Spleen (tissue), 11 donors: Measurements from ENCODE around the gene GALNT17. TPM values are rescaled to one million over a fixed set of nuclear protein-coding genes. Genes with fewer than 3 reads are reported as not detected.

Source experiments
- DNase-seq: peaks from one replicate; pipeline ENCODE4 v3.0.0-alpha.2; 2020
- H3K27ac ChIP-seq, 8 donors: fragments of 200-600 bp; sonication (generic) in 7 of 8; 1 replicate in 4 of 8; 2 replicates in 4 of 8; pipeline versions ENCODE4 v1.5.0 to v1.8.0; 2016 to 2021; ENCODE audit warnings: inconsistent platforms in 4 of 8, mild to moderate bottlenecking in 4 of 8, moderate library complexity in 1 of 8
- H3K27me3 ChIP-seq, 7 donors: fragments of 200-600 bp; sonication (generic) in 6 of 7; replicated peaks in 1 of 7; 1 replicate in 4 of 7; 2 replicates in 3 of 7; pipeline versions ENCODE4 v1.5.0 to v1.8.0; 2016 to 2021; ENCODE audit warnings: inconsistent platforms in 3 of 7, mild to moderate bottlenecking in 1 of 7
- H3K36me3 ChIP-seq, 6 donors: fragments of 200-600 bp; sonication (generic) in 5 of 6; 1 replicate in 4 of 6; 2 replicates in 2 of 6; pipeline versions ENCODE4 v1.5.0 to v1.8.0; 2016 to 2021; ENCODE audit warnings: inconsistent platforms in 2 of 6
- H3K4me1 ChIP-seq, 6 donors: fragments of 200-600 bp; sonication (generic) in 5 of 6; 1 replicate in 3 of 6; 2 replicates in 3 of 6; pipeline versions ENCODE4 v1.5.0 to v1.8.0; 2016 to 2021; ENCODE audit warnings: inconsistent platforms in 3 of 6
- H3K4me3 ChIP-seq, 8 donors: fragments of 200-600 bp; sonication (generic) in 7 of 8; 1 replicate in 4 of 8; 2 replicates in 4 of 8; pipeline versions ENCODE4 v1.5.0 to v1.8.0; 2016 to 2021; ENCODE audit warnings: inconsistent platforms in 4 of 8, mild to moderate bottlenecking in 4 of 8, moderate library complexity in 2 of 8
- H3K9me3 ChIP-seq, 8 donors: fragments of 200-600 bp; sonication (generic) in 7 of 8; 1 replicate in 4 of 8; 2 replicates in 4 of 8; pipeline versions ENCODE4 v1.5.0 to v1.8.0; 2016 to 2021; ENCODE audit warnings: inconsistent platforms in 4 of 8
- POLR2A ChIP-seq, 3 donors: fragments of 450-650 bp; IDR thresholded peaks; one replicate each; pipeline ENCODE4 v1.5.1; 2017; ENCODE audit warnings: antibody characterized with exemption in 3 of 3, mild to moderate bottlenecking in 1 of 3
- POLR2AphosphoS5 ChIP-seq, 3 donors: sonication (generic); formaldehyde crosslinking; IDR thresholded peaks; one replicate each; pipeline ENCODE4 v1.5.1; 2017; ENCODE audit warnings: antibody characterized with exemption in 3 of 3
- WGBS, 5 donors: extraction: QIAGEN DNeasy Blood & Tissue Kit in 3 of 5; methylation state at CpG; one replicate each; pipeline versions ENCODE4 v1.1.5 to v1.1.7; 2013 to 2018; 5-methylcytosine and 5-hydroxymethylcytosine counted together
- intact Hi-C: fragments of 100-400 bp; cut with DNase I; formaldehyde crosslinking; loops from one replicate; pipeline ENCODE4 v1.15.0; 2023; ENCODE audit warnings: low total_unique reads
- polyA plus RNA-seq, 3 donors: library from polyadenylated mRNA; stranded (reverse); fragments of 200-250 nt; gene quantifications; one replicate each; pipeline ENCODE4 v1.2.1, GENCODE V29; 2013
- total RNA-seq, 7 donors: library from RNA; depleted of rRNA in 3 of 7; stranded (reverse); fragments of >200 nt in 3 of 7; fragmentation: NEBNext Ultra II Directional in 4 of 7; extraction: Animal tissue kit (Norgen Biotek cat#: 25700) in 4 of 7; gene quantifications; one replicate each; pipeline versions ENCODE4 v1.1.0 to v1.2.1, GENCODE V29; 2016 to 2021
- TF ChIP-seq, protein P1 (sequence below), 11 experiments: fragments of 200-600 bp in 7 of 11; fragments of 450-650 bp in 4 of 11; sonication (generic) in 4 of 11; IDR thresholded peaks in 8 of 11; conservative IDR thresholded peaks in 3 of 11; 1 replicate in 7 of 11; 2 replicates in 4 of 11; pipeline versions ENCODE4 v1.4.0 to v1.8.0; 2016 to 2021; ENCODE audit warnings: antibody characterized with exemption in 11 of 11, inconsistent platforms in 4 of 11, mild to moderate bottlenecking in 1 of 11
- donor health status: healthy with polysubstance abuse.
- donor health status: DM: no; HTN: no; CAD: no; lungs with moderate emphysema.
- donor health status: DM: no; HTN: no; CAD: no.
- donor health status: Bipolar disorder and iron deficiency.
- donor health status: healthy.
- donor health status: DM: no; HTN: no; CAD: no.
- donor health status: DM: yes; HTN: yes; CAD: no.

Gene GALNT17
- total and polyA plus RNA-seq, 10 donors, result 0.39 to 10.8 (median 3.1) TPM

DNA sequence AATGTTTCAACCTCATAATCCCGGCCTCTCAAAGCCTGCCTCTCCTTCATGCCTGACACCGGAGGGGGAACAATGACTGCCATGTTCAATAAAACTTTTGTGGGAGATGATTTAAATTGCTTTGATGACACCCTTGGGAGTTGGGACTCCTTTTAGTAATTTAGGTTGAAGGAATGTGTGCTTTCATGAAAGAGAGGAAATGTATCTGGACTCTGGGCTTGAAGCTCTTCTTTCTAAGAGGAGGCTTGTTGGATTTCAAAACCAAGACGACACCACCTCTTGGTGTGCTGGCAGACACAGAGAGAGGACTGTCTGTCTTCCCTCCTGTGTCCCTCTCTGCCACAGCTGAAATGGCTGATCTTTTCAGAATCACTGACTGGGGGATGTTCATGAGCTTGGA is 168.1 kb downstream of the GALNT17 start:
- no peaks in the 10 kb centered on the region for H3K27me3 ChIP-seq
- H3K4me1 ChIP-seq, result no peaks in the 10 kb centered on the region
- no peaks in the 10 kb centered on the region for H3K36me3 ChIP-seq
- H3K9me3 ChIP-seq, result peaks cover 0 to 3% (median 0%) of the 10 kb centered on the region in 8 donors
- H3K4me3 ChIP-seq, result no peak overlapping the region
- intact Hi-C loops, result no loop called here
- DNase-seq, result no peak
- 72 to 90% (median 84%) methylated on average over 3 of the region's 3 CpGs for WGBS, 5 donors
- TF ChIP-seq POLR2A (IDR thresholded peaks at IDR 0.05) (no peak), POLR2AphosphoS5 (IDR thresholded peaks at IDR 0.05) (no peak)
- TF ChIP-seq, protein P1, sequence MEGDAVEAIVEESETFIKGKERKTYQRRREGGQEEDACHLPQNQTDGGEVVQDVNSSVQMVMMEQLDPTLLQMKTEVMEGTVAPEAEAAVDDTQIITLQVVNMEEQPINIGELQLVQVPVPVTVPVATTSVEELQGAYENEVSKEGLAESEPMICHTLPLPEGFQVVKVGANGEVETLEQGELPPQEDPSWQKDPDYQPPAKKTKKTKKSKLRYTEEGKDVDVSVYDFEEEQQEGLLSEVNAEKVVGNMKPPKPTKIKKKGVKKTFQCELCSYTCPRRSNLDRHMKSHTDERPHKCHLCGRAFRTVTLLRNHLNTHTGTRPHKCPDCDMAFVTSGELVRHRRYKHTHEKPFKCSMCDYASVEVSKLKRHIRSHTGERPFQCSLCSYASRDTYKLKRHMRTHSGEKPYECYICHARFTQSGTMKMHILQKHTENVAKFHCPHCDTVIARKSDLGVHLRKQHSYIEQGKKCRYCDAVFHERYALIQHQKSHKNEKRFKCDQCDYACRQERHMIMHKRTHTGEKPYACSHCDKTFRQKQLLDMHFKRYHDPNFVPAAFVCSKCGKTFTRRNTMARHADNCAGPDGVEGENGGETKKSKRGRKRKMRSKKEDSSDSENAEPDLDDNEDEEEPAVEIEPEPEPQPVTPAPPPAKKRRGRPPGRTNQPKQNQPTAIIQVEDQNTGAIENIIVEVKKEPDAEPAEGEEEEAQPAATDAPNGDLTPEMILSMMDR (IDR thresholded peaks at IDR 0.05 in 8 of 11, conservative IDR thresholded peaks at IDR 0.05 in 3 of 11), result no peak
- no peak overlapping the region for H3K27ac ChIP-seq

DNA sequence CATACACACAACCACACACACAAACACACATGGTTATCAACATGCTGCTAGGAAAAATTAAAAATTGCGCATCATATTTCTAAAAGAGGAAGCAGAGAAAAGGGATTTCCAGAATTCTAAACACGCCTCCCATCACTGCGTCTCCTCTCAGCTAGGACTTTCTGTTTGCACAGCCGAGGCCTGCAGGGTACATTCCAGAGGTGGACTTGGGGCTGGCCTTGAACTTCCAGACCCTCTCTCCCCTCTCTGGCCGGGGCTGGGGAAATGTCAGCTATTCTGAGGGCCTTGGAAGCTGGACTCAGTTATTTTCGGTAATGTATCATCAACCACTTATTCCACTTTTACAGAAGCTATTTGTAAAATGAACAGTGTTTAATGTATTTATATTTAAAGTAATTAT is 168.7 kb downstream of the GALNT17 start:
- H3K4me1 ChIP-seq, result no peaks in the 10 kb centered on the region
- WGBS, 5 donors, result 48 to 60% (median 53%) methylated on average over 6 of the region's 6 CpGs
- intact Hi-C loops, result no loop called here

DNA sequence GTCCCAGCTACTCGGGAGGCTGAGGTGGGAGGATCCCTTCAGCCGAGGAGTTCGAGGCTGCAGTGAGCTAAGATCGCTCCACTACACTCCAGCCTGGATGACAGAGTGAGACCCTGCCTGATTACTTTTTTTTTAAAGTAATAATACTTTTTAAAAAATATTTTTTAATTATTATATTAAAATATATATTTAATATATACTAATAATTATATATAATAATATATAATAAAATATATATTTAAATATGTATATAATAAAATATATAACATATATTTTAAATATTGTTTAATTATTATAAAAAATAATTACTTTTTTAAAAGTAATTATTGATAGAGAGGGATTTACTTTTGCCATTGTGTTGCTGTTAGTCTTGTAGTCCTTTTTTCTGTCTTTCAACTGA is 169.2 kb downstream of the GALNT17 start:
- H3K27me3 ChIP-seq, result no peaks in the 10 kb centered on the region
- H3K36me3 ChIP-seq, result no peaks in the 10 kb centered on the region
- H3K4me1 ChIP-seq, result no peaks in the 10 kb centered on the region
- peaks cover 0 to 3% (median 0%) of the 10 kb centered on the region in 8 donors for H3K9me3 ChIP-seq
- H3K27ac ChIP-seq, result no peak overlapping the region
- TF ChIP-seq, protein P1 (IDR thresholded peaks at IDR 0.05 in 8 of 11, conservative IDR thresholded peaks at IDR 0.05 in 3 of 11), result no peak
- TF ChIP-seq POLR2AphosphoS5 (IDR thresholded peaks at IDR 0.05) (no peak), POLR2A (IDR thresholded peaks at IDR 0.05) (no peak)
- H3K4me3 ChIP-seq, result no peak overlapping the region
- intact Hi-C loops, result no loop called here
- DNase-seq, result no peak
- 70 to 82% (median 79%) methylated on average over 4 of the region's 4 CpGs for WGBS, 5 donors

More for the DNA sequence above, 168.7 kb downstream of the GALNT17 start:
- no peak overlapping the region for H3K27ac ChIP-seq
- no peaks in the 10 kb centered on the region for H3K36me3 ChIP-seq
- H3K9me3 ChIP-seq, result peaks cover 0 to 3% (median 0%) of the 10 kb centered on the region in 8 donors
- H3K27me3 ChIP-seq, result no peaks in the 10 kb centered on the region
- TF ChIP-seq POLR2A (IDR thresholded peaks at IDR 0.05) (no peak), POLR2AphosphoS5 (IDR thresholded peaks at IDR 0.05) (no peak)
- TF ChIP-seq, protein P1 (IDR thresholded peaks at IDR 0.05 in 8 of 11, conservative IDR thresholded peaks at IDR 0.05 in 3 of 11), result no peak
- no peak for DNase-seq
- H3K4me3 ChIP-seq, result no peak overlapping the region

DNA sequence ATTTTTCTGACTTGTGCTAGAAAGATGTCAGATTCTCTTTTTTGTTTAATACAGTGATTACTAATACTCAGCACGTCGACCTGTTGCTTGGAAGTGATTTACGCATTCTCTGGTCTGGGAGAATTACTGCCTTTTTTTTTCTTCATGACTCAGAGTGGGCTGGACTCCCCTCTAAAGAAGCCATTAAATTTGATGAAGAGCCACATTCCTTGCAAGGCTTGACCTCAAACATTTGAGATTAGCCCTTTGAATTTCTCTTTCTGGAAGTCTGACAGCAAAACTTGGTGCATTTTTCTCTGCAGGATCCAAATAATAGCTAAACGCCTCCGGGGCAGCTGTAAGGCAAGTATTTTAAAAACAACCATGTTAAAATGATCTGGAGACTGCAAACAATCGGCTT is 171.6 kb downstream of the GALNT17 start:
- TF ChIP-seq, protein P1 (IDR thresholded peaks at IDR 0.05 in 8 of 11, conservative IDR thresholded peaks at IDR 0.05 in 3 of 11), result no peak
- intact Hi-C loops, result no loop called here
- H3K27me3 ChIP-seq, result no peaks in the 10 kb centered on the region
- H3K4me1 ChIP-seq, result no peaks in the 10 kb centered on the region
- DNase-seq, result no peak
- no peak overlapping the region for H3K4me3 ChIP-seq
- no peak overlapping the region for H3K27ac ChIP-seq
- peaks cover 0 to 16% (median 3%) of the 10 kb centered on the region in 8 donors for H3K9me3 ChIP-seq
- no peaks in the 10 kb centered on the region for H3K36me3 ChIP-seq
- 54 to 69% (median 63%) methylated on average over 6 of the region's 6 CpGs for WGBS, 5 donors
